Measurements from ENCODE around the gene ADK. TPM values are rescaled to one million over a fixed set of nuclear protein-coding genes. Genes with fewer than 3 reads are reported as not detected.

The ADK gene
- total and polyA plus RNA-seq, 2 donors (not counting 3 experiments of a cell fraction or from before 2014, with no cell fraction given), result 11.7 to 46.5 TPM

- H3K4me2 ChIP-seq (ENCODE audit: insufficient read depth, low read length), result no peak overlapping the region
- no peaks in the 10 kb centered on the region for H3K9me1 ChIP-seq (replicated peaks; ENCODE audit: control insufficient read depth, extremely low read depth, insufficient read depth, low read length)
- H3K27ac ChIP-seq (ENCODE audit: insufficient read depth, low read depth, low read length), result no peak overlapping the region
- no peaks in the 10 kb centered on the region for H3K79me2 ChIP-seq (ENCODE audit: control insufficient read depth, insufficient read depth, low read length)
- H2AFZ ChIP-seq (ENCODE audit: low read depth, low read length), result no peak overlapping the region
- no peaks in the 10 kb centered on the region for H3K9me3 ChIP-seq (replicated peaks; ENCODE audit: control insufficient read depth, insufficient read depth, low read length)
- POLR2A ChIA-PET, result no interaction called here
- intact Hi-C loops (cut with micrococcal nuclease) (no loop called here), dilution Hi-C loops (cut with MboI; ENCODE audit: extremely low pct_ligation_motif_present, low sequenced_read_pairs) (no loop called here)
- no peak for DNase-seq (ENCODE audit: low read depth, low spot score)
- no peak overlapping the region for H3K4me3 ChIP-seq (replicated peaks in 1 of 3; ENCODE audit: insufficient read depth in 1 of 3, low read depth in 1 of 3, low read length in 3 of 3)
- no peak overlapping the region for H3K9ac ChIP-seq (replicated peaks; ENCODE audit: extremely low read depth, insufficient read depth, low read length)
- no peaks in the 10 kb centered on the region for H3K36me3 ChIP-seq (ENCODE audit: control insufficient read depth in 2 of 2, extremely low read depth in 1 of 2, insufficient read depth in 2 of 2, low read length in 2 of 2)
- FAIRE-seq, result no peak
- peaks cover 19% of the 10 kb centered on the region for H3K4me1 ChIP-seq (ENCODE audit: control insufficient read depth, extremely low read depth, insufficient read depth, low read length)
- H3K27me3 ChIP-seq (ENCODE audit: control insufficient read depth in 2 of 2, insufficient read depth in 2 of 2, low read length in 2 of 2), result no peaks in the 10 kb centered on the region
- no TSS peak for BruUV-seq (replicated peaks)
- CTCF ChIA-PET, result interaction anchor here (2.0 kb wide), 1 partner anchor 11 kb away, joined by 7 read pairs; no protein-coding TSS in a partner anchor
- no peak for TF ChIP-seq EZH2 (IDR thresholded peaks at IDR 0.05; ENCODE audit: borderline replicate concordance, low read depth, low read length, severe bottlenecking)
- TF ChIP-seq POLR2AphosphoS5 (IDR thresholded peaks at IDR 0.05; ENCODE audit: insufficient read depth, low read depth, low read length), result no peak
- TF ChIP-seq JUN (IDR thresholded peaks at IDR 0.05; ENCODE audit: borderline replicate concordance, insufficient read depth, insufficient read length, low read depth), result no peak
- TF ChIP-seq FOS (IDR thresholded peaks at IDR 0.05; ENCODE audit: borderline replicate concordance, insufficient read depth, low read length), result no peak
- no peak for TF ChIP-seq POLR2A (IDR thresholded peaks at IDR 0.05; ENCODE audit: low read depth, low read length)
- no peaks in the 10 kb centered on the region for H4K20me1 ChIP-seq (replicated peaks; ENCODE audit: control insufficient read depth, extremely low read depth, insufficient read depth, low read length)
Measured at GRCh38 chr10:74434547-74434946, 283.5 kb downstream of the ADK start.

- no peak for FAIRE-seq
- Histone ChIP-seq H3K27me3 (ENCODE audit: control insufficient read depth in 2 of 2, insufficient read depth in 2 of 2, low read length in 2 of 2) (no peaks in the 10 kb centered on the region), H3K4me2 (ENCODE audit: insufficient read depth, low read length) (no peak overlapping the region), H2AFZ (ENCODE audit: low read depth, low read length) (no peak overlapping the region), H3K9ac (replicated peaks; ENCODE audit: extremely low read depth, insufficient read depth, low read length) (no peak overlapping the region), H3K36me3 (ENCODE audit: control insufficient read depth in 2 of 2, extremely low read depth in 1 of 2, insufficient read depth in 2 of 2, low read length in 2 of 2) (no peaks in the 10 kb centered on the region), H3K4me1 (ENCODE audit: control insufficient read depth, extremely low read depth, insufficient read depth, low read length) (peaks cover 21% of the 10 kb centered on the region), H3K9me1 (replicated peaks; ENCODE audit: control insufficient read depth, extremely low read depth, insufficient read depth, low read length) (no peaks in the 10 kb centered on the region), H3K9me3 (replicated peaks; ENCODE audit: control insufficient read depth, insufficient read depth, low read length) (no peaks in the 10 kb centered on the region), H3K27ac (ENCODE audit: insufficient read depth, low read depth, low read length) (no peak overlapping the region), H3K79me2 (ENCODE audit: control insufficient read depth, insufficient read depth, low read length) (no peaks in the 10 kb centered on the region), H4K20me1 (replicated peaks; ENCODE audit: control insufficient read depth, extremely low read depth, insufficient read depth, low read length) (no peaks in the 10 kb centered on the region), H3K4me3 (replicated peaks in 1 of 3; ENCODE audit: insufficient read depth in 1 of 3, low read depth in 1 of 3, low read length in 3 of 3) (no peak overlapping the region)
- intact Hi-C loops (cut with micrococcal nuclease), result no loop called here
- TF ChIP-seq CTCF (IDR thresholded peaks at IDR 0.05; ENCODE audit: extremely low read depth in 1 of 2, insufficient read depth in 1 of 2, low read depth in 1 of 2, low read length in 2 of 2) (no peak), JUN (IDR thresholded peaks at IDR 0.05; ENCODE audit: borderline replicate concordance, insufficient read depth, insufficient read length, low read depth) (no peak)
- dilution Hi-C loops (cut with MboI; ENCODE audit: extremely low pct_ligation_motif_present, low sequenced_read_pairs), result no loop called here
- ChIA-PET CTCF (interaction anchor here (1.0 to 2.0 kb wide), 3 partner anchors 9 to 17 kb away, joined by 3 to 7 read pairs (median 4); no protein-coding TSS in a partner anchor), POLR2A (no interaction called here)
- DNase-seq (ENCODE audit: low read depth, low spot score), result no peak
- BruUV-seq (replicated peaks), result no TSS peak
Measured at GRCh38 chr10:74436523-74437170, 285.6 kb downstream of the ADK start.

Measured in endothelial cell of umbilical vein (primary cell).